ENCODE results near the gene EPSTI1. TPM values are rescaled to one million over a fixed set of nuclear protein-coding genes. Genes with fewer than 3 reads are reported as not detected.

EPSTI1 gene
- polyA plus RNA-seq, 1 donor from 2014 or later, result not detected

DNA sequence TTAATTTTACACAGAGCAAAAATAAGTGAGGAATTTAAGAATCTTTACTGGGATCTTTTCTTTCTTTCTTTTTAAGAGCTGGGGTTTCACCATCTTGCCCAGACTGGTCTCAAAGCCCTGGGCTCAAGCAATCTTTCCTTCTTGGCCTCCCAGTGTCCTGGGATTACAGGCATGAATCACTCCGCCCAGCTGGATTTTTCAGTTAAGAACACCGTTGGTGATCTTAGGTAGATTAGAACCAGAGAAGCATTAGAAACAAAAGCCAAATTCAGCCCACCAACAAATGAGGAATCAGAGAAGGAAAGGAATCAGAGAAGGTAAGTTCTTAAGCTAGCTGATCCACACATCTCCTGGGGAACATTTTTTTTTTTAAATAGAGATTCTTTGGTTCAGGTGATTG lies 34.2 kb downstream of the EPSTI1 start:
- H3K9me2 ChIP-seq (ENCODE audit: insufficient read depth, low read length), result no peaks in the 10 kb centered on the region
- no peak overlapping the region for H2AFZ ChIP-seq (ENCODE audit: low read depth, low read length)
- TF ChIP-seq RAD21 (conservative IDR thresholded peaks at IDR 0.05) (no peak), EP300 (conservative IDR thresholded peaks at IDR 0.05; ENCODE audit: poor library complexity, severe bottlenecking) (no peak), TAF1 (IDR thresholded peaks at IDR 0.05; ENCODE audit: low read depth) (no peak), SMC3 (conservative IDR thresholded peaks at IDR 0.05; ENCODE audit: poor library complexity) (no peak), EZH2 (IDR thresholded peaks at IDR 0.05; ENCODE audit: borderline replicate concordance, insufficient read depth, low read length, poor library complexity, severe bottlenecking) (no peak)
- TF ChIP-seq, protein P1, sequence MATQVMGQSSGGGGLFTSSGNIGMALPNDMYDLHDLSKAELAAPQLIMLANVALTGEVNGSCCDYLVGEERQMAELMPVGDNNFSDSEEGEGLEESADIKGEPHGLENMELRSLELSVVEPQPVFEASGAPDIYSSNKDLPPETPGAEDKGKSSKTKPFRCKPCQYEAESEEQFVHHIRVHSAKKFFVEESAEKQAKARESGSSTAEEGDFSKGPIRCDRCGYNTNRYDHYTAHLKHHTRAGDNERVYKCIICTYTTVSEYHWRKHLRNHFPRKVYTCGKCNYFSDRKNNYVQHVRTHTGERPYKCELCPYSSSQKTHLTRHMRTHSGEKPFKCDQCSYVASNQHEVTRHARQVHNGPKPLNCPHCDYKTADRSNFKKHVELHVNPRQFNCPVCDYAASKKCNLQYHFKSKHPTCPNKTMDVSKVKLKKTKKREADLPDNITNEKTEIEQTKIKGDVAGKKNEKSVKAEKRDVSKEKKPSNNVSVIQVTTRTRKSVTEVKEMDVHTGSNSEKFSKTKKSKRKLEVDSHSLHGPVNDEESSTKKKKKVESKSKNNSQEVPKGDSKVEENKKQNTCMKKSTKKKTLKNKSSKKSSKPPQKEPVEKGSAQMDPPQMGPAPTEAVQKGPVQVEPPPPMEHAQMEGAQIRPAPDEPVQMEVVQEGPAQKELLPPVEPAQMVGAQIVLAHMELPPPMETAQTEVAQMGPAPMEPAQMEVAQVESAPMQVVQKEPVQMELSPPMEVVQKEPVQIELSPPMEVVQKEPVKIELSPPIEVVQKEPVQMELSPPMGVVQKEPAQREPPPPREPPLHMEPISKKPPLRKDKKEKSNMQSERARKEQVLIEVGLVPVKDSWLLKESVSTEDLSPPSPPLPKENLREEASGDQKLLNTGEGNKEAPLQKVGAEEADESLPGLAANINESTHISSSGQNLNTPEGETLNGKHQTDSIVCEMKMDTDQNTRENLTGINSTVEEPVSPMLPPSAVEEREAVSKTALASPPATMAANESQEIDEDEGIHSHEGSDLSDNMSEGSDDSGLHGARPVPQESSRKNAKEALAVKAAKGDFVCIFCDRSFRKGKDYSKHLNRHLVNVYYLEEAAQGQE (IDR thresholded peaks at IDR 0.05; ENCODE audit: borderline replicate concordance), result no peak
- H3F3A ChIP-seq (ENCODE audit: insufficient read depth, low read length, poor library complexity, severe bottlenecking), result no peaks in the 10 kb centered on the region
- no peaks in the 10 kb centered on the region for H3K9me3 ChIP-seq (ENCODE audit: low read length)
- no peaks in the 10 kb centered on the region for H3K79me2 ChIP-seq (replicated peaks; ENCODE audit: insufficient read depth, low read length)
- no peak overlapping the region for H3K9ac ChIP-seq (ENCODE audit: low read length)
- no peaks in the 10 kb centered on the region for H4K20me1 ChIP-seq (ENCODE audit: insufficient read depth)
- H3K27me3 ChIP-seq (ENCODE audit: insufficient read depth, low read depth, low read length), result no peaks in the 10 kb centered on the region
- no peaks in the 10 kb centered on the region for H3K36me3 ChIP-seq (ENCODE audit: insufficient read depth, low read length)
- no peak overlapping the region for H3K27ac ChIP-seq (ENCODE audit: low read length)
- no peak overlapping the region for H3K4me3 ChIP-seq (ENCODE audit: low read length)
- no peak overlapping the region for H3K4me2 ChIP-seq (ENCODE audit: low read length)

DNA sequence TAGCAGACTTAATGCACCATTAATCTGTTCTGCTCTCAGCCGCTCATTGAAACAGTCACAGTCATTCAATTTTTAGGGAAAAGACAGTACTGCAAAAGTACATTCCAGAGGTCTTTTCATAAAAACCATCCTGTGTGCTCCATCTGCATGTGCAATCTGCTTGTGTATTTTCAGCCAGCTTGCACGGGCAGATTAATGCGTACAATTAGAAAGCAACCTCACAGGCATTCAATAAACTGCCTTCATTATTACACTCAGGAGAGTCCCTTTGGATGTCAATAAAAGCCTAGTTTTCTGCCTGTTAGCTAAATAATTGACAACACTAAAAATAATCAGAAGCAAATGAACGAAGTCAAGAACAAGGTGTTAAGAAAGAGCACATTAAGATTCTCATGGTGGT lies 41.9 kb downstream of the EPSTI1 start:
- Histone ChIP-seq H3K9ac (ENCODE audit: low read length) (no peak overlapping the region), H3K9me2 (ENCODE audit: insufficient read depth, low read length) (no peaks in the 10 kb centered on the region), H3K36me3 (ENCODE audit: insufficient read depth, low read length) (no peaks in the 10 kb centered on the region), H2AFZ (ENCODE audit: low read depth, low read length) (no peak overlapping the region), H3K27ac (ENCODE audit: low read length) (no peak overlapping the region), H3K4me2 (ENCODE audit: low read length) (no peak overlapping the region), H3F3A (ENCODE audit: insufficient read depth, low read length, poor library complexity, severe bottlenecking) (no peaks in the 10 kb centered on the region), H4K20me1 (ENCODE audit: insufficient read depth) (no peaks in the 10 kb centered on the region), H3K27me3 (ENCODE audit: insufficient read depth, low read depth, low read length) (no peaks in the 10 kb centered on the region), H3K4me3 (ENCODE audit: low read length) (no peak overlapping the region), H3K79me2 (replicated peaks; ENCODE audit: insufficient read depth, low read length) (no peaks in the 10 kb centered on the region), H3K9me3 (ENCODE audit: low read length) (no peaks in the 10 kb centered on the region)
- TF ChIP-seq EP300 (conservative IDR thresholded peaks at IDR 0.05; ENCODE audit: poor library complexity, severe bottlenecking) (no peak), POLR2AphosphoS5 (IDR thresholded peaks at IDR 0.05) (no peak), SMC3 (conservative IDR thresholded peaks at IDR 0.05; ENCODE audit: poor library complexity) (no peak), RAD21 (conservative IDR thresholded peaks at IDR 0.05) (no peak), MXI1 (conservative IDR thresholded peaks at IDR 0.05; ENCODE audit: poor library complexity, severe bottlenecking) (no peak)
- TF ChIP-seq, protein P2, sequence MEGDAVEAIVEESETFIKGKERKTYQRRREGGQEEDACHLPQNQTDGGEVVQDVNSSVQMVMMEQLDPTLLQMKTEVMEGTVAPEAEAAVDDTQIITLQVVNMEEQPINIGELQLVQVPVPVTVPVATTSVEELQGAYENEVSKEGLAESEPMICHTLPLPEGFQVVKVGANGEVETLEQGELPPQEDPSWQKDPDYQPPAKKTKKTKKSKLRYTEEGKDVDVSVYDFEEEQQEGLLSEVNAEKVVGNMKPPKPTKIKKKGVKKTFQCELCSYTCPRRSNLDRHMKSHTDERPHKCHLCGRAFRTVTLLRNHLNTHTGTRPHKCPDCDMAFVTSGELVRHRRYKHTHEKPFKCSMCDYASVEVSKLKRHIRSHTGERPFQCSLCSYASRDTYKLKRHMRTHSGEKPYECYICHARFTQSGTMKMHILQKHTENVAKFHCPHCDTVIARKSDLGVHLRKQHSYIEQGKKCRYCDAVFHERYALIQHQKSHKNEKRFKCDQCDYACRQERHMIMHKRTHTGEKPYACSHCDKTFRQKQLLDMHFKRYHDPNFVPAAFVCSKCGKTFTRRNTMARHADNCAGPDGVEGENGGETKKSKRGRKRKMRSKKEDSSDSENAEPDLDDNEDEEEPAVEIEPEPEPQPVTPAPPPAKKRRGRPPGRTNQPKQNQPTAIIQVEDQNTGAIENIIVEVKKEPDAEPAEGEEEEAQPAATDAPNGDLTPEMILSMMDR (IDR thresholded peaks at IDR 0.05; ENCODE audit: poor library complexity, severe bottlenecking), result no peak
- TF ChIP-seq, protein P1 (IDR thresholded peaks at IDR 0.05; ENCODE audit: borderline replicate concordance), result no peak
